ENCODE measurements around the gene HNRNPA2B1. TPM values are rescaled to one million over a fixed set of nuclear protein-coding genes. Genes with fewer than 3 reads are reported as not detected.
"Not testable (repeated sequence)": the region's sequence is repeated elsewhere in the genome, so short reads cannot be mapped to it uniquely, and the experiment has no call there.

Gene HNRNPA2B1
- total RNA-seq, 1 donor from 2014 or later, result 163 TPM

- no peak for DNase-seq (ENCODE audit: low read depth, low spot score)
These were observed 2.3 kb downstream of the HNRNPA2B1 start for GRCh38 chr7:26198133-26198780.

GRCh38 chr7:26197153-26198115, 3.1 kb downstream of the HNRNPA2B1 start:
- no peak for DNase-seq (ENCODE audit: low read depth, low spot score)

- DNase-seq (ENCODE audit: low read depth, low spot score), result no peak
These were observed 4.5 kb downstream of the HNRNPA2B1 start for GRCh38 chr7:26195867-26196657.

GRCh38 chr7:26195182-26195581, 5.4 kb downstream of the HNRNPA2B1 start:
- DNase-seq (ENCODE audit: low read depth, low spot score), result no peak

GRCh38 chr7:26194764-26195163, 5.8 kb downstream of the HNRNPA2B1 start:
- DNase-seq (ENCODE audit: low read depth, low spot score), result not testable (repeated sequence)

- DNase-seq (ENCODE audit: low read depth, low spot score), result no peak
These were observed 6.9 kb downstream of the HNRNPA2B1 start for GRCh38 chr7:26193432-26194207.

GRCh38 chr7:26192485-26193087, 8.0 kb downstream of the HNRNPA2B1 start:
- DNase-seq (ENCODE audit: low read depth, low spot score), result no peak

GRCh38 chr7:26191974-26192479, 8.5 kb downstream of the HNRNPA2B1 start:
- no peak for DNase-seq (ENCODE audit: low read depth, low spot score)

GRCh38 chr7:26191233-26191973, 9.1 kb downstream of the HNRNPA2B1 start:
- no peak for DNase-seq (ENCODE audit: low read depth, low spot score)

- no peak for DNase-seq (ENCODE audit: low read depth, low spot score)
These were observed 10.1 kb downstream of the HNRNPA2B1 start for GRCh38 chr7:26190417-26190869.

GRCh38 chr7:26189697-26190096, 10.8 kb downstream of the HNRNPA2B1 start:
- no peak for DNase-seq (ENCODE audit: low read depth, low spot score)

GRCh38 chr7:26188957-26189541, 11.5 kb downstream of the HNRNPA2B1 start:
- no peak for DNase-seq (ENCODE audit: low read depth, low spot score)

- DNase-seq (ENCODE audit: low read depth, low spot score), result no peak
These were observed 12.2 kb downstream of the HNRNPA2B1 start for GRCh38 chr7:26188206-26188956.

GRCh38 chr7:26187380-26188205, 13.0 kb downstream of the HNRNPA2B1 start:
- DNase-seq (ENCODE audit: low read depth, low spot score), result no peak

GRCh38 chr7:26186364-26187311, 13.9 kb downstream of the HNRNPA2B1 start:
- DNase-seq (ENCODE audit: low read depth, low spot score), result no peak

GRCh38 chr7:26185844-26186180, 14.7 kb downstream of the HNRNPA2B1 start:
- no peak for DNase-seq (ENCODE audit: low read depth, low spot score)

Data from pulmonary artery endothelial cell (primary cell).